ENCODE data around the gene MIPOL1.
"Not testable (repeated sequence)": the region's sequence is repeated elsewhere in the genome, so short reads cannot be mapped to it uniquely, and the experiment has no call there.

The MIPOL1 gene

GRCh38 chr14:37285220-37285619 is 87.5 kb downstream of the MIPOL1 start:
- DNase-seq (ENCODE audit: low read depth in 2 of 2), result no peak

DNA sequence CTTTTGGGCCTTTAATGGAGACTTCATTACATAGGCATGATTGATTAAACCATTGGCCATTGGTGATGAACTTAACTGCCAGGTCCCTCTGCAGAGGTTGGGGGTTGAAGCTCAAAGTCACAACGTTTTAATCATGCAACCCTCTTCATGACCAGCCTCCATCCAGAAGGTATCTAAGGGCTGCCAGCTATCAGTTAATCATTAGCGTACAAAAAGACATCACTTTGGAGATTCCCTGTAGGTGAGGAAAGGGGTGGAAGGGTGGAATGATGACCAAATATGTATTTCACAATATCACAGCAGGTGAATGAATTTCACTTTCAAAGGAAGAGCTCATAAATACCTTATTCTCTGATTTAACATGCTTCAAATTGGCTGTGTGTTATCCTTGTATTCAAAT is 92.0 kb downstream of the MIPOL1 start:
- no peak for DNase-seq (ENCODE audit: low read depth in 2 of 2)

GRCh38 chr14:37295262-37295661 is 97.5 kb downstream of the MIPOL1 start:
- not testable (repeated sequence) for DNase-seq (ENCODE audit: low read depth in 2 of 2)

DNA sequence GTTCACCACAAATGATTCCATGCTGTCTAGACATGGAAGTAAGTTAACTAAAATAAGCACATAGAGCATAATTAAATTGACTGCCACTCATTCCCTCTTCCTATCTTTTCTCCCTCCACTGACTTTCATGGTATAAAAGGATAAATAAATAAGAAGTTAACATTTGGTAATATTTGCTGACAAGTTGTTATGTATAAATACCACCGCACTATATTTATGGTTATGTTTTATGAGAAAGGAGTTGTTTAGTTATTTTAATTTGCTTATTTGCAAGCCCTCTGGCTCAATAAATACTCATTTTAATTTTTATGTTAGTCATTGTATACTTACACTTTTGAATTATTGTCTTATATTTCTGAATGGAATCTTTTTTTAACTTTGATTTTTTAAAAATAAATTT is 113.5 kb downstream of the MIPOL1 start:
- DNase-seq (ENCODE audit: low read depth in 2 of 2), result no peak

DNA sequence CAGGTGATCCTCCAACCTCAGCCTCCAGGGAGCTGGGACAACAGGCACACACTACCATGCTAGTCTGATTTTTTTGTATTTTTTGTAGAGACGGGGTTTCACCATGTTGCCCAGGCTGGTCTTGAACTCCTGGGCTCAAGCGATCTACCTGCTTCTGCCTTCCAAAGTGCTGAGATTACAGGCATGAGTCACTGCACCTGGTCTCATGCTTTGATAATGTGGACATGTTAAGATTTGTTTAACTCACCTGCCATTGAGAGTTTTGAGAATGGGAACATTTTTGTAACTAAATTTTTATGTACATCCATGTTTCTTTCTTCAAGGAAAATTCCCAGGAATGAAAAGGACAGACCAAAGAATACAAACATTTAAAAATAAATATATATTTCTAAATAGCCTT is 121.2 kb downstream of the MIPOL1 start:
- DNase-seq (ENCODE audit: low read depth in 2 of 2), result no peak

DNA sequence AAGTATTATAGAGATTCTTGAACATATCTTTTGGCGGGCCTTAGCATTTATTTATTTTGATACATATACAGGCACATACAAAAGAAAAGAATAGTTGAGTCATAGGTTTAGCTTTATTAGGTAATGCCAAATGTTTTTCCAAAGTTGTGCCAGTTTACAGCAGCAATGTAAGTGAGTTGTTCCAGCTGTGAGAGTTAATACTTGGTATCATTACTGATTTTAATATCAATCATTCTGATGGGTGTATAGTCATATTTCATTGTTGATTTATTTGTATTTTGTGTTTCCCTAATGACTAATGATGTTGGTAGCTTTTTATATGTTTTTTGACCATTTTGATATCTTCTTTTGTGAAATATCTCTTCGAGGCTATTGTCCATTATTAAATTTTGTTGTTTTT is 122.4 kb downstream of the MIPOL1 start:
- no peak for DNase-seq (ENCODE audit: low read depth in 2 of 2)

DNA sequence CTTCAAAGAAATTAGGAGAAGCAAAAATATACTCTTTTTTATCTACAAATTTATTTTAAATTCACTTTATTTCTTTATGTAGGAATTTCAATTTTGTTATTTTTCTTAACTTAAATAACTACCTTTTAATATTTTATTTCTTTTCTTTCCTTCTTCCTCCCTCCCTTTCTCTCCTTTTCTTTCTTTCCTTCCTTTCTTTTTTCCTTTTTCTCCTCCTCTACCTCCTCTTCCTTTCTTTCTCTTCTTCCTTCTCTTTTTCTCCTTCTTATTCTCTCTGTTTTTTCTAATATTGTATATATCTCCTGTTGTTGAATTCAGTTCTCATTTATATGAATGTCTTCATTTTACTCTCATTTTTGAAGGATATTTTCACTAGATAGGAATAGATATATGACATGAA is 127.6 kb downstream of the MIPOL1 start:
- DNase-seq (ENCODE audit: low read depth in 2 of 2), result no peak

DNA sequence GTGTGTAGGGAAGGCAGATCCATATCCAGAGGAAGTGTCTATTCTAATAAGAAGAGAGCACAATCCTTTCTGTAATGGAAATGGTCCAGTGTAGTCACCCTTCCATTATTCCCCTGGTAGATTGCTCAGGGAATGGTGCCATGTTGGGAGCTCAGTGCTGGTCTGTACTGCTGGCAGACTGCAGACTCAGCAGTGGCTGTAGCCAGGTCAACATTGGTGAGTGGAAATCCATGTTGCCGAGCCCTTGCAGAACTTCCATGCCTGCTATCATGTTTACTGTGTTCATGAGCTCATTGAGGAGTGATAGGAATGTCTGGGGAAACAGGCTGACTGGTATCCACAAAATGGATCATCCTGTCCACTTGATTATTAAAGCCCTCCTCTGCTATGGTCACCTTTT is 128.7 kb downstream of the MIPOL1 start:
- DNase-seq (ENCODE audit: low read depth in 2 of 2), result no peak

GRCh38 chr14:37327933-37328332 is 130.2 kb downstream of the MIPOL1 start:
- DNase-seq (ENCODE audit: low read depth in 2 of 2), result not testable (repeated sequence)

GRCh38 chr14:37328673-37329072 is 130.9 kb downstream of the MIPOL1 start:
- DNase-seq (ENCODE audit: low read depth in 2 of 2), result no peak

- no peak for DNase-seq (ENCODE audit: low read depth in 2 of 2)
Observed at GRCh38 chr14:37329189-37330001, 131.7 kb downstream of the MIPOL1 start.

DNA sequence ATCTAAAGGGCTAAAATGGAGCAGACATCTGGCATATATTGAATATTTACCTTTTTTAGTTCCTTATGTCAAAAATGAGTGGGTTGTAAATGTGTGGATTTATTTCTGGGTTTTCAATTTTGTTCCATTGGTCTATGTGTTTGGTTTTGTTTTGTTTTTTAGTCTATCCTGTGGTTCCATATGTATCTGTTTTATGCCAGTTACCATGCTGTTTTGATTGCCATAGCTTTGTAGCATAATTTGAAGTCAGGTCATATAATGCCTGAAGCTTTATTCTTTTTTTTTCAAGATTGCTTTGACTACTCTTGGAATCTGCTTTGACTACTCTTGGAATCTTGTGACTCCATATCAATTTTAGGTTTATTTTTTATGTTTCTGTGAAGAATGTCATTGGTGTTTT is 133.2 kb downstream of the MIPOL1 start:
- no peak for DNase-seq (ENCODE audit: low read depth in 2 of 2)

DNA sequence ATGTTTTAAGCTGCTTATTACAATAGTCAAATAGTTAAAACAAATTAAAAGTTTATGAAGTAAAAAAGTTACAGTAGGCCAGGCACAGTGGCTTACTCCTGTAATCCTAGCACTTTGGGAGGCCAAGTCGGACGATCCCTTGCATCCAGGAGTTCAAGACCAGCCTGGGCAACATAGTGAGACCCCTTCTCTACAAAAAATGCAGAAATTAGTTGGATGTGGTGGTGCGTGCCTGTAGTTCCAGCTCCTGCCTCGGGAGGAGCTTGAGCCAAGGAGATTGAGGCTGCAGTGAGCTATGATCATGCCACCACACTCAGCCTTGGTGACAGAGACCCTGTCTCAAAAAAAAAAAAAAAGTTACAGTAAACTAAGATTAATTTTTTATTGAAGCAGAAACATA is 142.6 kb downstream of the MIPOL1 start:
- no peak for DNase-seq (ENCODE audit: low read depth in 2 of 2)

DNA sequence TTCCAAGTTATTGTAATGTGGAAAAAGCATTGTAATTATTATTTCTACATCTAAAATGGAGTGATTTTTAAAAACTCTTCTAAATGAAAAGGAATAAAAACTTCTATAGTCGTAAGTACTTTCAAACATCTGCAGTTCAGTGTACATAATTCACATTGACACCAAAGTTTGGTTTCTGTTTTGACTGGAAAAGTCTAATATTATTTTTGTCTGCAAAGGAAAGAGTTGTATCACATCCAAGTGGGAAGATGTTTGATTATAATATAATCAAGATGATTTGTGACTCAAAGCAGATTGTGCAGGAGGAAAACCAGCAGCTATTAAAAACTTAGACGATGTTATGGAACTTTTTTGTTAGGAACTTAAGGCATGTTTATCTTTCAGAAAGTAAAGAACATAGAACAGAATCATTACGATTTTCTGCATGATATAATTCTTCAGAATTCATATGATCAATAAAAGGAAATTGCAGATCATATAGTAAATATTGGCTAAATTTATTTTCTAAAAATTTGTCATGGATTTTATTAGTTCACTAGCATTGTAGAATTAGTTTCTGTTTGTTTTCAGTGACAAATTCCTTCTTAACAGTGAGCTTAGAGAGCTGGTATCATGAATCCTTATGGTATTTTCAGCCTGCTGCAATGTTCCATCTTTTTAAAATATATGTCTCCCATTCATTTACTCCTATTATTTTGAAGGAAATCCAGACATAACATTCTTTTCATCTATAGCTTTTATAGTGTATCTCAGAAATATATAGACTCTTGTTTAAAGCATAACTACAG is 145.8 kb downstream of the MIPOL1 start:
- no peak for DNase-seq (ENCODE audit: low read depth in 2 of 2)

DNA sequence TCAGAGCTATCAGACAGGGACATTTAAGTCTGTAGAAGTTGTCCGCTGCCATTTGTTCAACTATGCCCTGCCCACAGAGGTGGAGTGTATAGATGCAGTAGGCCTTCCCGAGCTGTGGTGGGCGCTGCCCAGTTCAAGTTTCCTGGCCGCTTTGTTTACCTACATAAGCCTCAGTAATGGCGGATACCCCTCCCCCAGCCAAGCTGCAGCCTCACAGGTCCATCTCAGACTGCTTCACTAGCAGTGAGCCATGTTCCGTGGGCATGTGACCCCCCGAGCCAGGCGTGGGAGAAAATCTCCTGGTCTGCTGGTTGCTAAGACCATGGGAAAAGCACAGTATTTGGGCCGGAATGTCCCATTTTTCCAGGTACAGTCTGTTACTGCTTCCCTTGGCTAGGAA is 165.9 kb downstream of the MIPOL1 start:
- no peak for DNase-seq (ENCODE audit: low read depth in 2 of 2)

DNA sequence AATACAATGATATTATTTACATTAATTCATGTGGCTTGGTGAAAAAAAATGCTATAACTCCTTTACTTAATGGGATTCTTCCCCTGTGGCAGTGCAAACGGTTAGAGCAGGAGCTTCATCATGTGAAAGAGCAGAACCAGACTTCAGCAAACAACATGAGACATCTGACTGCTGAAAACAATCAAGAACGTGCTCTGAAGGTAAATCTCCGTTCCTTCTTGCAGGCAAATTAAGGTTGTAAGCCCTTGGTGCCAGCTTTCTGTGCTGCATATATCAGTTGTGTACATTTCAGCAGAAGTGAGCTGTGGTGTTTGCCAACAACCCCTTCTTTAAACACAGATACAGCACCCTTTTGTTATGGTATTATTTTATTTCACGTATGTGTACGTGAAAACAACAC is 171.7 kb downstream of the MIPOL1 start:
- no peak for DNase-seq (ENCODE audit: low read depth in 2 of 2)

DNA sequence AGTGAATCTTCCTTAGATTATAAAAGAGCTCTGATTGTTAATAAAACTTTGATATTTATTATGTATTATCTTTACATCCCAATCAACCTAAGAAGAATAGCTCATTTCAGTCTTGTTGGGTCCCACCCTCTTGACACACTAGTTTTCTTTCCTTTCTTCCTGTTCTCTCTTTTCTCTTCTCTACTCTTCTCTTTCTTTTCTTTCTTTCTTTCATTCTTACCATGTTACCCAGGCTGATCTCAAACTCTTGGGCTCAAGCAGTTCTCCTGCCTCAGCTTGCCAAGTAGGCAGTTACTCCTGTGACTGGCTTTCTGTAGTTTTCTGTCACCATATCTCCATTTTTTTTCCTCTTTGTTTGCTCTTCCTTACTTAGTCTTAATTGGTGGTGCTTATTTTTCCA is 177.8 kb downstream of the MIPOL1 start:
- no peak for DNase-seq (ENCODE audit: low read depth in 2 of 2)

- no peak for DNase-seq (ENCODE audit: low read depth in 2 of 2)
Observed at GRCh38 chr14:37376944-37377609, 179.3 kb downstream of the MIPOL1 start.

DNA sequence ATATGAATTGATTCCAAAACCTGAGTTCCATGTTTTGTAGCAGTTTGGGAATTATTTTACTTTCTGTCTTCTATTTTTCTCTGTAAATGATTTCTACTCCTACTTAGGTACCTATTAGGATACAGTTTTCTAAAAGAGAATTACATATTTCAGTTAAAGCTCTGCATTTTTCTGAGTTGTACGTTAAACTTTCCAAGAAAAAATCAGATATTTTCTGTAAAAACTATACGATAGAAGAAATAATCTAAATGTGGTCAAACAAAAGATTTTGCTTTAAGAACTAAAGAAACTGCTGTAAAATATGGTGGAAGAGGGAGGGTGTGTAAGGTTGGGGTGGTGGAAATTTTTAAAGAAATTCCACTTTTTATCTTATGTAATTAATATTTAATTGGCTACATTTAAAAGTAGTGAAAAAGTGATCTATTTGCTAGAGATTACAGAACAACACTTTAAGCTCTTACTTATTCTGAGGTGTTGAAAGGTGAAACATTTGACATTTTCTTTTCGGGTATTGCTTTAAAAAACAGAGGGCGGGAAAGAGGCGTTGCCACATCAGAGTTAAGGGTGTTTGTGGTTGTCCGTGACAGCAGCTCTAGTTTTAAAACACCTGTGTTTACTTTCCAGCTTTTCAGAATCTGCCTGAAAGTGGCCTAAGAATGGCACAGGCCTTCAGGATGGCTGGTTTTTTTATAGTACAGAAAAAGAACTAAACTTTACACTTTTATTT is 187.3 kb downstream of the MIPOL1 start:
- no peak for DNase-seq (ENCODE audit: low read depth in 2 of 2)

DNA sequence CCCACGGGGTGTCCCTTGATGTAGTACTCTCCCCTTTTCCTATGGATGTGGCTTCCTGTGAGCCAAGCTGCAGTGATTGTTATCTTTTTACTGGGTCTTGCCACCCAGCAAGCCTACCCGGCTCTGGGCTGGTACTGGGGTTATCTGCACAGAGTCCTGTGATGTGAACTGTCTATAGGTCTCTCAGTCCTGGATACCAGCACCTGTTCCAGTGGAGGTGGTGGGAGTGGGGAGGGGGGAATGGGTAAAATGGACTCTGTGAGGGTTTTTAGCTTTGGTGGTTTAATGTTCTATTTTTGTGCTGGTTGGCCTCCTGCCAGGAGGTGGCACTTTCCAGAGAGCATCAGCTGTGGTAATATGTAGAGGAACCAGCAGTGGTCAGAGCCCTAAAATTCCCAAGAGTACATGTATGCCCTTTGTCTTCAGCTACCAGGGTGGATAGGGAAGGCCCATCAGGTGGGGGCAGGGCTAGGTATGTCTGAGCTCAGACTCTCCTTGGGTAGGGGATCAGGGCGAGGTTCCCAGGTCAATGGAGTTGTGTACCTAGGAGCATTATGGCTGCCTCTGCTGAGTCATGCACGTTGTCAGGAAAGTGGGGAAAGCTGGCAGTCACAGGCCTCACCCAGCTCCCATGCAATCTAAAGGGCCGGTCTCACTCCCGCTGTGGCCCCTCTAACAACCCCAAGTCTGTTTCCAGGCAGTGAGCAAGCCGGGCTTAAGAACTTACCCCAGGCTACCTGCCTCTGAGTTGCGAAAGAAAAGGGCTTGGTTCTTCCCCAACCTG is 199.6 kb downstream of the MIPOL1 start:
- not testable (repeated sequence) for DNase-seq (ENCODE audit: low read depth in 2 of 2)

DNA sequence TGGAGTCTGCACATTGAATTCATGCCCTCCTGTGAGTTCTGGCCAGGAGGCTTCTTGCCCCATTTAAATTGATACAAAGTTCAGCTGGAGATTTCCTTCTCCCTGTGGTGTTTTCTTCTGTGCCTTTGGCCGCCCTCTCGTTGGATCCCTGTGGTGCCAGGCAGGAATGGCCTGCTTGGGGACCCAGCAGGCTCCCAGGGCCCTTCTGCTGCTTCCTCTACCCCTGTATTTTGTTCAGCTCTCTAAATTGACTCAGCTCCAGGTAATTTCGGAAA is 200.1 kb downstream of the MIPOL1 start:
- no peak for DNase-seq (ENCODE audit: low read depth in 2 of 2)
